UCSD-AML1 (cell line): ENCODE results near the gene ETV3L.

Source experiments
- DNase-seq: peaks from one replicate; lab custom pipeline; 2025; ENCODE audit not compliant: unreplicated experiment; lab: John Stamatoyannopoulos, UW

Gene ETV3L

DNA sequence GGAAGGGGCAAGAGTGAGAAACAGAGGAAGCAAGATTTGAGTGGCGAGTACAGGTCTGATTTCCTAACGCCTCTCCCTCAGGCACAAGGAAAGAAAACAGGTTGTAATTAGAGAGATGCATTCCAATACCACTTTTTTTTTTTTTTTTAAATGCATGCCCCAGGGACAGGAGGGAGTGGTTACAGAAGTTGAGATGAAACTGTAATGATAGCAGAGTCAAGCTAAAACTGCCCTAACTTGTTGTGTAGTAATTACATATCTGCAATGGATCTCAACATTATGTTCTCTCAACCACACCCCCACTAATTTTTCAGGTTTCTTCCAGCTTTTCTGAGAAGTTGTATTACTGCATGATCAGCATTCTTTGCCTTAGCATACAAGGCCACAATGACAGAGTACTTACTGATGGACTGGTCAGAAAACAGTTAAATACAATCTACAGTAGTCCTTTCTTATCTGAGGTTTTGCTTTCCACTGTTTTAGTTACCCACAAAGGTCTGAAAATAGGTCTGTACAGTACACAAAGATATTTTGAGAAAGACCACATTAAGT lies 33.1 kb upstream of the ETV3L start:
- DNase-seq = no peak

DNA sequence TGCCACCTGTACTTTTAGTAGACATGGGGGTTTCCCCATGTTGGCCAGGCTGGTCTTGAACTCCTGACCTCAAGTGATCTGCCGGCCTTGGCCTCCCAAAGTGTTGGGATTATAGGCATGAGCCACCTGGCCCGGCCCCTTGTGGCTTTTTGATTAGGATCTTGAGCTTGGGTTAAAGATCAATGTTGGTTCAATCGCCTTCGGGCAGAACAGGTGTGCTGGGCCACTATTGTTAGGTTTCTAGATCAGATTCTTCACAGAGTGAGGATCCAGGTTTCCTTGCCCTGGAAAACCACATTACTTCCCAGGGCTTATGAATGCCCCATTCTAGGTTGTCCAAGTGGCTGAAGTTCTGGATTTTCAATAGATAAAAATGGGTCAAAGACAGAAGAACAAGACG lies 32.5 kb upstream of the ETV3L start:
- no peak for DNase-seq

DNA sequence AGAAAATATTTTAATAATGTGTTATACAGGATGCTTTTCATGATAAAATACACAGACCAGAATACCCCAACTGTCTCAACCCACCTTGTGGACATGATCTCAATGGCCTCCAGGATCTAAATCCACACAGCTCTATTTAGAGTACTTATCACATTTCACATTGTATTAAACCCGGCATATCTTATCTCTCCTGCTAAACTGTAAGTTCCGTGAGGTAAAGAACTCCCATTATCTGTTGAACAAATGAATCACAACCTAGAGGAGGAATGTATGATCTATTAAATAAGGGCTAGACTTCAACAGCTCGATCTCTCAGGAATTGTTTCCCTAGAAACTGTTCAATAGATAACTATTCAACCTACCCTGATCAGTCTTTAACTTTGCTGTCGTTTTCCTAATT lies 31.7 kb upstream of the ETV3L start:
- no peak for DNase-seq

DNA sequence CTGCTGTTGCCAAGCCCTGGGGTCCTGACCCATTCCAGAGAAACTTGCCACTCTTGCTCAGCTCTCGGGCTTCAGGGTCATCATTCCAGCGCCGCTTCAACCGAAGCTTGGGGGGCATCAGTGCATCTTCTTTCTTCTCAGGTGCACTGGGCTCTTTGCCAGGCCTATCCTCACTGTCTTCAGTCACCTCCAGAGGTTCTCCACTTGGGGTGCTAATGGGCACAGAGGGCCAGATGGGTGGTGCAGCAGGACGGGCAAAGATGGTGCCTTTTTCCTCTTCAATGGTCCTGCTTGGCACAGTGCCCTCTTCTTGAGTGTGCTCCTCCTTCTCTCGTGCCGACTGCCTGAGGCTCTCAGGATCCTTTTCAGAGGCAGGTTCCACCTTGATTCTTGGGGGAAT lies 25.2 kb upstream of the ETV3L start:
- DNase-seq = no peak

DNA sequence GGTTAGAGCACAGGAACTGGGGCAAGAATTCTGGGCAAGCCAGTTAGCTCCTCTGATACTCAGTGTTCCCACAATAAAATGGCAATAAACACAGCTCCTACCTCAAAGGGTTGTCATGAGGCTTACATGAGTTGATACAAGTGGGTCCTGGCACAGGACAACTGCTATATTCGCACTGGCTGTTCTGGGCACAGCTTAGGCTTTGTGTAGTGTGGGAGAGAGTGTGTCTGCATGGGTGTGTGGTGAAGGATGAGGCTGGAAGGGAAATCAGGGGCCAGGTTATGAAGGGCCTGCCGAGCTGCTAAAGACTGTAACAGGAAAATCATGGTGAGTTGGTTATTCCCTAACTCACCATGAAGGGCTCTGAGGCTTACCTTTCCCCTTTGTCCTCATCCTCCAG lies 19.8 kb upstream of the ETV3L start:
- DNase-seq = no peak

DNA sequence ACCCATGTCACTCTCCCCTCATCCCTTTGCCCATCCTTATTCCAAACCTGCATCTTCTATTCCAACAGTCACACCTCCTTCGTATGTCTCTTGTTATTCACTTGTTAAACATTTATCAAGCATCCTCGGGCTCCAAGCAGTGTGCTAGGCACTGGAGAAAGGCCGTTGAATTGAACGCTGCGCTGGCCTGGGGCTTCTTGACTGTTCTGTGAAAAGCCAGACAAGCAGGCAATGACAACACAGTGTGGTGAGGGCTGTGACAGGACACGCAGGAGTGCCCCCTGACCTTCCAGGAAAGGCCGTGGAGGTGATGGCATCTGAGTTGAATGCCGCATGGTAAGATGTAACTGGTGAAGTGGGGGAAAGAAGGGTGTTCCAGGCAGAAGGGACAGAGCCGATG lies 19.4 kb upstream of the ETV3L start:
- no peak for DNase-seq

DNA sequence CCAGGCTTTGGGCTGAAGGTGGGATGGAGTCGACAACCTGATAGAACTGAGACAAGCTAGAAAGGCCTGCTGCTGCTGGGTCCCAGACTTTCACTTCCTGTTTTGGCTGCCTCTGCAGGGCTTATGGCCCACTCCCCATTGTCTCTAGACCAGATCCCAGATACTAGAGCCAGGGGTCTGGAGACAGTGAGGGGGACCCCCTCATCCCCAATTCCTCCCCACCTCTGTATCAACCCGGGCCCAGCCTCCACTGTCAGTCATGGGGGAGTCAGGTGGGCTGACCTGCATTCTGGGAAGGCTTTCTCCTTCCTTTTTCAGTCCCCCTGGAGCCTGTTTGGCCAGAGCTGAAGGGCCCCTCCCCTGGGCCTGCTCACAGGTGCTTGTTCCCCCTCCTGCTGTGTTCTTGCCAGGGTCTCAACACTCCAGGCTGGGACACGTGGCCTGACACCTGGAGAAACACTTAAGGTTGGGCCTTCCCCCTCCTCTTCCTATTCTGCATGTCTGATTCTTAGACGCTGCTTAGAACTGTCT lies 18.0 kb upstream of the ETV3L start:
- DNase-seq = no peak

DNA sequence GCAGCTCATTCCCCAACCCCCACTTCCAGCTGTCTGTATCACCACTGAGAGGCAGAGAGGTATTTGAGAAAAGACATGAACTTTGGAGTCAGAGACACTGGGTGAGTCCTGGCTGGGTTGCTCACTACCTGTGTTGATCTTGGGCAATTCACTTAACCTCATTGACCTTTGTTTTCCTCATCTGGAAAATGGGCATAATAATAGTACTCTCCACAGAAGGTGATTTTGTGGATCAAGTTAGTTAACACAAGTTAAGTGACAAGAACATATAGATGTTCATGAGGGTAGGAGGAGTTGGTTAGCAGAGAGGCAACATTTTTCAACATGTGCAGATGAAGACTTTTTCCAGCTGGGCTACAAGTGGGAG lies 17.1 kb upstream of the ETV3L start:
- no peak for DNase-seq

DNA sequence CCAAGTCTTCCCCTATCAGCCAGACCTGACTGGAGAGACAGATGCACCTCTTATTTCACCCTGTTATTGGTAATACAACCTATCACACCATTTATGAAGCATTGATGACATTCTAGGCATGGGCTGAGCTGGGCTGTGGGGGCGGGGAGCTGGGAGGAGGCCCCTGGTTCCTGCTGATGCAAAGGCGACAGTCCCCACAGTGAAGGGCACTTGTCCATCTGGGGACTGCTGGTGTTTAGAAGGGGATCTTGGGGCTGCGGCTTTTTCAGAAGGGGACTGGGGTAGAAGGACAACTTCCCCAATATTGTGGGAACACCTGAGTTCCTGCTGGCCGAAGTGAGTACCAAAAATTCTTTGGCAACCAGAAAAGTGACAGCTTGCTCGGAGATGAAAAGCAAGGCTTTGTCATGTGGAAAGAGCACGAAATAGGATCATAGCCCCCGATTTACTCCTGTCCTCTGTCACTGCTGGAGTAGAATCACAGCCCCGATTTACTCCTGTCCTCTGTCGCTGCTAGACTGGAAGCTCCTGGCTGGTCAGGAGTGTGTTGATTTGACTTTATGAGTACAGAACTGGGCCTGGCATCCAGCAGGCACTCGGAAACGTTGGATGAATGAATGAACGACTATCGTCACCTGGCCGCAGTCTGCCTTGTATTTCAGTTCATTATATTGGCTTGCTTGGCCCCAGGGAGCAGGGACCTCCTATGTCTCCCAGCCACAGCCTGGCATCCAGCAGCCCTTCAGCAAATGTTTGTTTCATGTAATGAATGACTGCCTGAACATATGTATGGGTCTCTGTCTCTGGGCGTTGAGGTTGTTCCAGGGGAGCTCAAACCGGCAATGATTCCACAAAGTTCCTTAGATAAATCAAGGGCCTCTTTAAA lies 16.5 kb upstream of the ETV3L start:
- DNase-seq = no peak

DNA sequence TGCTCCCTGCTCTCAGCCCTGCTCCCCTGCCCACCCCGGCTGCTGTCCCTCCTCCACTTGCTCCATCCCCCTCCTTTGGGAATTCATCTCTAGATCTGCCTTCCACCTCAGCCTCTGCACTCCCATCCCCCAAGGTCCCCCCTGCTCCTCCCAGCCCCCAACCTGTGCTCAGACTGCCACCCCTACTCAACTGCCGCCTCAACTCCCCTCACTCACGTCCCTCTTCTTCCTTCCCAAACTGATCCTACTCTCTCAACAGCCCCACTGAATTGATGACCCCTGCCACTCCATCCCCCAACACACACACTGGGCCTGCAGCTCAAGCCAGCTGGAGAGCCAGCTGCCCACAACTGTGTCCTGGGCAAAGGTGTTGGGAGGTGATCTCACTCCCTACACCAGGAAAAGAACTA lies 15.8 kb upstream of the ETV3L start:
- no peak for DNase-seq

DNA sequence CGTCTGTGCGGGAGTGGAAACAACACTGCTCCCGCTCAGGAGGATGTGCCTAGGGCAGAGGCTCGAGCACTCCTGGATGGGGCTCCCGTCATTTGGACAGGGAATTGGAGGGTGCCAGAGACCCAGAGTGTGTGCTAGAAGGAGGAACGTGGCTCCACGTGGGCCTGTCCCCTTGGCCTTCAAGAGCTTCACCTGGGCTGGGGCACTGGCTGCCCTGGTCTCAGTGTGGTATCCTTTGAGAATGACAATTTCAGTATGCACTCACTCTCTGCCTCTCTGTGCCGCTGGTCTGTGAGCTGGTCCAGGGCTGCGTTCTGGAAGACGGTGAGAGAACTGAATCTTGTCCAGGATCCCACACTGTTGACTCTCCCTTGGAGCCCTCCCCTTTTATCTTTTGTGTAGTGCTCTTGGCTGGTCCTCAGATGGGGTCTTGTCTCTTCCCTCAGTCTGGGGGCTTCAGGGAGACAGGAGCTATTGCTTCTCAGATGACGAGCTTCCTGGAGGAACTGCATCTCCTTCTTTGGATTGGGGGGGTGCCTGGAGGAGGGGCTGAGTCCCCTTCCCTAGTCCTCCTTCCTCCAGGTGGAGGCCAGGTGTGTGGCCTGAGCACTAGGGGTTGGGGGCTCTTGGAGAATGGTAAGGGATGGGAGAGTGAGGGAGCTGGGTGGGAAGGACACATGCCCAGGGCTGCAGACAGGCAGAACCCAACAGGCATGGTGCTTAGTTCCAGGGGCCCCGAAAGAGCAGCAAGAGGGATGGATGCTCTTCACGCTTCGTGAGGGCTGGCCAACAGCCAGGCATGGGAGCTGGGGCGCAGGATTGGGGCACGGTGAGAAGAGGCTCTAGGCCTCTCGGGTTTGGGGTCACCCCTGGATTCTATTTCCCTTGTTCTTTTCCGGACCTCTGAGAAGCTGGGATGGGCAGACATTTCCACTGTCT lies 14.8 kb upstream of the ETV3L start:
- DNase-seq = no peak

DNA sequence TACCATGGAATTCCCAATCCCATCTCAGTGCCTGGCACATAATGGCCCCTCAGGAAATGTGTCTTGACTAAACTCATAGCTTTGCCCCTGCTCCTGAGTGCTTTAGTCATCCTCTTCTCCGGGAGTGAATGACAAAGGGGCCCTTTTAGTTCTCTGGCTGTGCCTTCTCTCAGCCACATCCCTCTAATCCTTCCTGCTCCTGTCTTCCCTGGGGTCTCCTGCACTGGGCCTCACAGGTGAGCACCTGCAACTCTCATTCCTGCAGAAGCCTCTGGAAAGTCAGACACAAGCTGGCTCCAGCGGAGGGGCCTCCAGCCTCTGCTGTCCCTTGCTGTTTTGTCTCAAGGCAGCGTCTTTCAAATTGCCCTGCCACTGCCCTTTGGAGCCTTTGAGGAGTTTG lies 14.0 kb upstream of the ETV3L start:
- DNase-seq = no peak

DNA sequence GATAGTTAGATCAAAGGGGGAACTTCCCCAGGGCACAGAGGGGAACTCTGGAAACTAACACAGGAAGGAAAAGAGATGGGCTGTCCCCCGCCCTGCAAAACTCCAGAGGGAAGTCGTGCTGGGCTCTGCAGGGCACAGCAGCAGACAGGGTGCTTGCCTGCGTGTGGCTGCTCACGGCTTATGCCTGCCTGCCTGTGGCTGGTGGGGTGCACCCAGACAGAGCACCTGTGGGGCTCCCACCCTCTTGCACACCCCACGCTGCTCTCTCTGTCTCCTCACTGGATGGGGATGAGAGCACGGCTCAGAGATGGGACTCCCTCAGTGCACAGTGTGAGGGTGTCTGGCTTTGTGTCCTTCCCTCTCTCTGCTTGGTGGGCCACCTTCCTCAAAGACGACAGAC lies 13.5 kb upstream of the ETV3L start:
- DNase-seq = peak; percentile 43

DNA sequence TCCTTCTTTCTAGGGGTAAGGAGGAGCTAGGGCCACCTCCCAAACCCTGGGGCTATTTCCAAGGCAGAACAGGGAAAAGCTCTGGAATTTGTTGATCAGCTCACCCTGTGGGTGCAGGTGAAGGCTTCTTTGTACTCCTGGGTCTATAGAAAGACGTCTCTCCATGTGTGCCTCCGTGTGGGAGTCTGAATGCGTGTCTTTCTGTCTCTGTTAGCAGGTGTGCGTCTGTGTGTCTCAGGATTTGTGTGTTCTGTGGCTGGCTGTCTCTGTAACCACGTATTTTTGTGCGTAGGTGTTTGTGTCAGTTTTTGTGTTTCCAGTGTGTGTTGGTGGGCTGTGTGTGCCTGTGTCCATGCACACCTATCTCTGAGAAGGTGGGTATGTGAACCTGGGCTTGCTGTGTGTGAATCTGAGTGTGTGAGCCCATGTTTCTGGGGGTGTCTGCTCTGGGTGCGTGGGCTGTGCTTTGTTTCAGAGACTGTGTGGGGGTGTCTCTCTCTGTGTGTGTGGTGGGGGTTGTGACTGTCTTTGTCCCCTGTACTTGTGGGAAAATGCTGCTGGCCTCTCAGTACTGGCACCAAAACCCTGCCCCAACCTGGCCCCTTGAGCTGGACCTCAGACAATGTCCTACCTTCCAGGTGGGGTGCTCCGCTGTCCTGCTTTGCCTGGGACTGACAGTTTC lies 12.7 kb upstream of the ETV3L start:
- DNase-seq = no peak

DNA sequence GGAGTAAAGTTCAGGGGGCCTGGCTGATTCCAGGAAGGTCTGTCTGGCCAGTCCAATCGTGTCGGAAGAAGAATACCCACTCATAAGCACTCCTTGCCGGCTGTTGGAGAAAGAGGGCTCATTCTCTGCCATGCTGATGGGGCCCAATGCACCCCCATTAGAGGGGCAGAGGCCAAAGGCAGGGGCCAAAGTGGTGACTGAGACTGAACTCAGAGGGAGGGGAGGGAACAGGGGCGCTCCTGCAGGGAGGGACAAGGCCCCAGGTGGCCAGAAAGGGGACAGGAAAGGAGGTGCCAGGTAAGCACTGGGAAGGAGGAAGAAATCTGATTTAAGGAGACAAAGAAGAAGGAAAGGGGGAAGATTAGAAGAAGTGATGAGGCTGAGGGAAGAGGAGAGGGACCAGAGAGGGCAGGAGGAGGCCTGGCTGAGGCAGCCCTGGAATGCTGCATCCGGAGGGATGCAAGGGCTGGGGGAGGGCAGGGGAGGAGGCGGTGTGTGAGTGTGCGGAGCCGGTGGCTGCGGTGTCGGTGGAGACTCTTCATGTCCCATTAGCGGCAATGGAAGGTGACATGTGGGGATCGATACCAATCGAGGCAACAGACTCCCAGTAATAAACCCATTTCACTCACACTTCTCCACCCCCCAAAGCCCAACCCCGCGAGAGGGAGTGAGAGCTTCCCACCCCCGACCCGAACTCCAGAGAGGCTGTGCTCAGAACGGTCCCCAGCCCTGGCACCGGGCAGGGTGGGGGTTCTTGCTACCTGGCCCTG lies 12.0 kb upstream of the ETV3L start:
- DNase-seq = no peak

DNA sequence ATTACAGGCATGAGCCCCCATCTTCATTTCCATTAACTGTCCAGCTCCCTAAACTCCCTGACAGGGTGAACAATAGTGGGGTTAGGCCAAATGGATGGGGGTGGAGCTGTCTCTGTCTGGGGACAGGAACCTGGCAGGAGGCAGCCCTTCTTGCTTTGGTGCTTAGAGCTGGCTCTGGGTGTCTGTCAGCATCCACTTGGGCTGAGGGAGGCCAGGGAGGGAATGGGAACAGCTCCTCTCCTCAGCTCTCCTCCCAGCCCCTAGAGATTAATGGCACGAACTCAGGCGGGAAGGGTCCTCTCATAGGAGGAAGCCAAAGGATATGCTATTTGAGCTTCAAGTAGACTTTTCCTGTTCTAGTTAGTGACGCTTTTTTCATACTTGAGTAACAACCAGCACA lies 11.1 kb upstream of the ETV3L start:
- DNase-seq = no peak

DNA sequence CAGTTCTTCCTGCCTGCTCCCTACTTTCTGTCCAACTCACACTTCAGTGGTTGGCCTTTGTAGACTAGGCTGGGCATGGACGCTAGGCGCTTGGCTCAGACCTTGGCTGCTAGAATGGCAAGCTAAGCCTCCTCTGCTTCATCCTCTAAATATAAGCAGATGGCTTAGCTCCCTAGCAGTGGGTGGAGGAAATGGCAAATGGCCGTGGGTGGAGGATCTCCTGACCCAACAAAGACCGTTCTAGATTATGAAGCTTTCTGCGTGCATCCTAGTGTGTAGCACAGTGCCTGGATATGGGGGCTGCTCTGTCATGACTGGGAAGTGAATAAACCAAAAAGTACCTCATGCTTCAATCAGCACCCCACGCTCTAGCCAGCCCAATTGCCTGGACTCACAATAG lies 10.4 kb upstream of the ETV3L start:
- DNase-seq = no peak

DNA sequence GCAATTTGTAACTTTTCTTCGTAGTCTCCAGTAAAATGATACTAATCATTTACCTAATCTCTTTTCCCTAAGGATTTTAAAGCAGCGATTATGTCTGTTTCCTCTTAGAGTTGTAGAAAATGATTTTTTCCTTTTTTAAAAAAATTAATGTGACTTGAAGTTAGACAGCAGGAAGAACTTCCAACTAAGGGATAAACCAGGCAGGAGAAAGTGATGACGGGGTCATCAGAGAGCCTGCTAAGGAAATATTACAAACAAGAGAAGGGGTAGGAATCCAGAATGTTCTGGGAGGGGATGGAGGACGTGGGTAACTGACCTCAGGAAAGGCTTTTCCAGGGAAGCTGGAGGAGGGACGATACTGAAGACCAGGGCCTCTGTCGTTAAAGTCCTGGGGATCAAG lies 8.8 kb upstream of the ETV3L start:
- no peak for DNase-seq

DNA sequence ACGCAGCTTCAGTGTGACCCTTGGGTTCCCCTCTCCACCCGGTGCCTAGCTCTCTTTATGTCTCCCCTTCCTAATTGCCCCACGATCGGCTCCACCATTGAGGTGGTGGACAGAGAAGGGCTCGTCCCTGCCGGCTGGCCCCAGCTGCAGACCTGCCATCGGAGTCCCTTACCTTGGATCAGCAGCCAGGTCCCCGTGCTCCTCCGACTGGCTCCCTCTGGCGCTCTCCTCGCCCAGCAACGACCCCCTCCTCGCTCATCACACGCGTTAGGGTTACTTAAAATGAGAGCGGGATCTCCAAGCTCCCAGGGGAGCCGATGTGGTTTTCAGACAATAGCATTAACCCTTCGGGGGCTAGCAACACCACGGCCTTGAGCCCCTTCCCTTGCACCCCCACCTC lies 8.1 kb upstream of the ETV3L start:
- no peak for DNase-seq

DNA sequence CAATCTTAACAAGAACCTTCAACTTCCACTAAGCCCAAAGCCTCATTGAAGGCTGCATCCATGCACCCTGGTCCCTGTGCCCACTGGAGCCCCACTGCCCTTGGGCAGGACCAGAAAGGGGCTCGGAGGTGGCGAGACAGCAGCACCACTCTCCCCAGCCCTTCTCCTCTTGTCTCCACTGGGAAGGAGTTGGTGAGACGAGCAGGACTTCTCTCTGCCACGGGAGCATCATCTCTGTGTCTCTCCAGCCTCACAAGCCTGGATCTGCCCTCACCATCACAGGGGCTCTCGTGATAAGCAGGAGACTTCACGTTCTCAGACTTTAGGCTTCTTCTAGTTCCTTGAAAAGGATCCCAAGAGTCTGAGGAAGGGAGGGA lies 7.2 kb upstream of the ETV3L start:
- no peak for DNase-seq
